Measurements from ENCODE around the gene GAS2L2. TPM values are rescaled to one million over a fixed set of nuclear protein-coding genes. Genes with fewer than 3 reads are reported as not detected.

The GAS2L2 gene
- total and polyA plus RNA-seq, 2 experiments from 2014 or later = 0.06 TPM; not detected in 1

GRCh38 chr17:35799942-35800341 lies 46.9 kb upstream of the GAS2L2 start:
- H3F3A ChIP-seq (replicated peaks; ENCODE audit: low read depth) = peaks cover 6% of the 10 kb centered on the region
- no peak overlapping the region for H3K4me2 ChIP-seq
- DNase-seq (ENCODE audit: low spot score) = no peak
- H2AFZ ChIP-seq = no peak overlapping the region
- no peak overlapping the region for H3K4me3 ChIP-seq
- H3K9me3 Mint-ChIP-seq = no peaks in the 10 kb centered on the region
- no peaks in the 10 kb centered on the region for H3K79me2 ChIP-seq (replicated peaks; ENCODE audit: insufficient read depth)
- H3K27ac ChIP-seq (ENCODE audit: low read depth) = no peak overlapping the region
- H3K36me3 ChIP-seq (ENCODE audit: insufficient read depth) = no peaks in the 10 kb centered on the region
- no peaks in the 10 kb centered on the region; the same call in 2 of the 3 replicates for H3K36me3 Mint-ChIP-seq (ENCODE audit: low read depth)
- H3K27me3 ChIP-seq (ENCODE audit: insufficient read depth) = peaks cover 36% of the 10 kb centered on the region
- H3K4me3 Mint-ChIP-seq = no peak overlapping the region
- no peak for ATAC-seq
- H3K27me3 Mint-ChIP-seq (ENCODE audit: insufficient read depth, low read depth, poor library complexity) = peaks cover 33% of the 10 kb centered on the region
- no peaks in the 10 kb centered on the region for H4K20me1 ChIP-seq (replicated peaks; ENCODE audit: insufficient read depth)
- no peaks in the 10 kb centered on the region for H3K4me1 Mint-ChIP-seq
- no peak overlapping the region for H3K27ac Mint-ChIP-seq
- no peaks in the 10 kb centered on the region for H3K4me1 ChIP-seq (ENCODE audit: insufficient read depth)
- H3K9me2 ChIP-seq (ENCODE audit: insufficient read depth) = no peaks in the 10 kb centered on the region
- TF ChIP-seq ZNF114 (CRISPR knock-in tag; IDR thresholded peaks at IDR 0.05) (no peak), CTCF (conservative IDR thresholded peaks at IDR 0.05; ENCODE audit: low read depth in 2 of 2) (no peak), JUNB (IDR thresholded peaks at IDR 0.05; ENCODE audit: unreplicated experiment) (no peak), NANOG (IDR thresholded peaks at IDR 0.05; ENCODE audit: borderline replicate concordance) (no peak), STAT1 (IDR thresholded peaks at IDR 0.05; ENCODE audit: unreplicated experiment) (no peak), EZH2 (IDR thresholded peaks at IDR 0.05; ENCODE audit: low read depth, unreplicated experiment) (no peak), CREB1 (CRISPR knock-in tag; IDR thresholded peaks at IDR 0.05; ENCODE audit: low read depth) (no peak), ZNF331 (CRISPR knock-in tag; IDR thresholded peaks at IDR 0.05; ENCODE audit: low read depth) (no peak), ZNF462 (CRISPR knock-in tag; IDR thresholded peaks at IDR 0.05) (no peak), POLR2AphosphoS5 (IDR thresholded peaks at IDR 0.05; ENCODE audit: low read depth) (no peak)

Measured in GM23338 (cell line).